GM21515 (cell line): Measurements from ENCODE around the gene MAGEA2.
"Not testable (repeated sequence)": the region's sequence is repeated elsewhere in the genome, so short reads cannot be mapped to it uniquely, and the experiment has no call there.

Experiments
- ATAC-seq: cut with Tn5 transposase; IDR thresholded peaks from one replicate; pipeline ENCODE4 v1.9.1; 2021; ENCODE audit not compliant: unreplicated experiment

Gene MAGEA2

GRCh38 chrX:152753686-152754650 lies at the start of gene MAGEA2:
Gene MAGEA2, minus strand, starts transcription at chrX:152753842. Its CDS starts 2,479 bp downstream, at chrX:152751363.
- ATAC-seq = not testable (repeated sequence)

GRCh38 chrX:152798945-152799344 lies 45.3 kb upstream of the MAGEA2 start:
- ATAC-seq = no peak

GRCh38 chrX:152787062-152787461 lies 33.4 kb upstream of the MAGEA2 start:
- ATAC-seq = peak; percentile 74

- ATAC-seq = not testable (repeated sequence)
These were observed 16.1 kb upstream of the MAGEA2 start, which contains the start of gene MAGEA6 for GRCh38 chrX:152769549-152770289. Gene MAGEA6, minus strand, starts transcription at chrX:152769689. Its CDS starts 2,039 bp downstream, at chrX:152767650.

GRCh38 chrX:152766562-152766961 lies 12.9 kb upstream of the MAGEA2 start:
- ATAC-seq = not testable (repeated sequence)

- ATAC-seq = not testable (repeated sequence)
These were observed 7.9 kb upstream of the MAGEA2 start for GRCh38 chrX:152761582-152761981.

GRCh38 chrX:152759544-152759943 lies 5.9 kb upstream of the MAGEA2 start:
- not testable (repeated sequence) for ATAC-seq

- ATAC-seq = not testable (repeated sequence)
These were observed 5.3 kb upstream of the MAGEA2 start, which contains the start of gene CSAG3 for GRCh38 chrX:152758918-152759317. Gene CSAG3, plus strand, starts transcription at chrX:152759218.

- ATAC-seq = not testable (repeated sequence)
These were observed 1.2 kb upstream of the MAGEA2 start for GRCh38 chrX:152754871-152755270.

- ATAC-seq = no peak
These were observed 15.1 kb downstream of the MAGEA2 start for GRCh38 chrX:152738560-152738959.

- not testable (repeated sequence) for ATAC-seq
These were observed 17.1 kb downstream of the MAGEA2 start for GRCh38 chrX:152736528-152736927.

GRCh38 chrX:152735860-152736511 lies 17.7 kb downstream of the MAGEA2 start:
- no peak for ATAC-seq

GRCh38 chrX:152735101-152735500 lies 18.5 kb downstream of the MAGEA2 start:
- no peak for ATAC-seq

- ATAC-seq = not testable (repeated sequence)
These were observed 19.3 kb downstream of the MAGEA2 start for GRCh38 chrX:152734143-152734858.

GRCh38 chrX:152733261-152733975 lies 20.2 kb downstream of the MAGEA2 start, which contains the start of the genes CSAG1 and MAGEA12:
Gene CSAG1, minus strand, starts transcription at chrX:152733721. Its CDS starts 1,261 bp downstream, at chrX:152732460.
Gene MAGEA12, plus strand, starts transcription at chrX:152733757. Its CDS starts 2,405 bp downstream, at chrX:152736162.
- ATAC-seq = no peak

- ATAC-seq = no peak
These were observed 28.2 kb downstream of the MAGEA2 start for GRCh38 chrX:152725409-152725808.

- not testable (repeated sequence) for ATAC-seq
These were observed 39.5 kb downstream of the MAGEA2 start, which contains the start of gene MAGEA2B for GRCh38 chrX:152713815-152714787. Gene MAGEA2B, plus strand, starts transcription at chrX:152714628. Its CDS starts 2,479 bp downstream, at chrX:152717107.

- not testable (repeated sequence) for ATAC-seq
These were observed 40.4 kb downstream of the MAGEA2 start for GRCh38 chrX:152713195-152713594.
